Measurements from ENCODE around the gene MBD3.
A peak's percentile ranks its signal among the peaks of the same experiment; 100 is the strongest.

Gene MBD3

DNA sequence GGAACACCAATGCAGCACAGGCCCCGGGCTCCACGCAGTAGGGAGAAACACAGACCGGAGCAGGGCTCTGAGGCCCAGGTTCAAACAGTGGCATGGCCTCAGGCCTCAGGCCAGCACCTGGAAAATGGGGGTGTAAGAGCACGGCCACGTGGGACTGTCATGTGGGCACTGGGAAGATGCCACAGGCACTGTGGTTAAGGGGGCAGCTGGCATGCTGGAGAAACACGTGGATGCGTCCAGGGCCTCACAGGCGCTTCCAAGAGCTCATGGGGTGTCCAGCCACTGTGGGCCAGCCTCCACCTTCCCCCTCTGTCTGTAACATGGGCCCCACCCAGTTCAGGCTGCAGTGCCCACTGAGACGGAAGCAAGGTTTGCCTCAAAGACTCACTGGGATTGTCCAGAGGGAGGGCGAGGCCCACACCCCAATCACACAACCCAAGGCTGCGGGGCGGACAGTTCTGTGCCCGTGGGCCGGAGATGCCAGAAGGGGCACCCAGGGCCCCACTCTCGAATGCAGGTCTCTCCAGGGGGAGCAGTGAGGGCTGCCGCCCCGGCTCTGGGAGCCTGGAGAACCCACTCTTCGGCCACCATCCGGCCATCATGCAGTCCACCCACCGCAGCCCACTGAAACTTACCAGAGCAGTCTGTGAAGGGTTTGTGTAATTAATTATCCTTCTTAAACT lies 6.3 kb upstream of the MBD3 start:
- DNase-seq (ENCODE audit: low read depth), result no peak

DNA sequence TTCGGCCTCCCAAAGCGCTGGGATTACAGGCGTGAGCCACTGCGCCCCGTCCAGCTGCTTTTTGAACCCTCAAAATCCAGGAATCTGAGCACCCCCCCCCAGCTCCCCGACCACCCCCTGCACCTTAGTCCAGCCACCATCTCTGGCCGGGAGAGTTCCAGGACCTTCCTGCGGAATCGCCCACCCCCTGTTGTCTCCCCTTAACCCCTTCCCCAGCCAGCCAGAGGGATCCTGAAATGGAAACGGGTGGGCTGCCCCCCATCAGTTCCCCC lies 772 bp upstream of the MBD3 start:
- no peak for DNase-seq (ENCODE audit: low read depth)

DNA sequence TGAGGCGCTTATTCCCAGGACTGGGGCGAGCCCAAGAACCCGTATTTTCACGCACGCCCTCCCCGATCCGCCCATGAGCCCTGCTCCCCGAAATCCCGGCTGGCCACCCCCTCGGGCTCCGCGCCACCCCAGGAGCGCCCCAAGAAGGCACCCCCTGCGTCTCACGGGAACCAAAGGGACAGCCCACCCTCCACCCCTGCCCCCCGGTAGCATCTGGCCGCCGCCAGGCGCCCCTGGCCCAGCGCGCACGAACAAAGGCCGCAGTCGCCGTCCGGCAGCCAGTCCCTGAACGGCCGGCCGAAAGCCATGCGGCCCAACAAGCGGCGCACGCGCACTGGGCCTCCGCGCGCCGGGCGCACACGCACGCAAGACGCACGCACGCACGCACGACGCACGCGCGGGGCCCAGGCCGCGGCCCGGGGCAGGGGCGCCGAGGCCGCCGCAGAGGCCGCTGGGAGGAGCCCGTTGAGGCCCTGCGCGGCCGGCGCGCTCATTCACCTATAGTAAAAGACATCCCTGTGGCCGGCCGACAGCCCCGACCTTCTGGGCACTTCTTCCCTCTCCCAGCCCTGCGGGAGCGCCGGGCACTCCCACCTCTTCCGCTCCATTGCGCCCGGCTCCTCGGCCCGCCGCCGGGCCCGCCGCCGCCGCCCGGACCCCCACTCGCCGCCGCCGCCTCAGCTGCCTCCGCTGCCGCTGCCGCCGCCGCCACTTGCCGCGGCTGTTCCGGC lies 476 bp downstream of the MBD3 start:
- peak; percentile 74 for DNase-seq (ENCODE audit: low read depth)

DNA sequence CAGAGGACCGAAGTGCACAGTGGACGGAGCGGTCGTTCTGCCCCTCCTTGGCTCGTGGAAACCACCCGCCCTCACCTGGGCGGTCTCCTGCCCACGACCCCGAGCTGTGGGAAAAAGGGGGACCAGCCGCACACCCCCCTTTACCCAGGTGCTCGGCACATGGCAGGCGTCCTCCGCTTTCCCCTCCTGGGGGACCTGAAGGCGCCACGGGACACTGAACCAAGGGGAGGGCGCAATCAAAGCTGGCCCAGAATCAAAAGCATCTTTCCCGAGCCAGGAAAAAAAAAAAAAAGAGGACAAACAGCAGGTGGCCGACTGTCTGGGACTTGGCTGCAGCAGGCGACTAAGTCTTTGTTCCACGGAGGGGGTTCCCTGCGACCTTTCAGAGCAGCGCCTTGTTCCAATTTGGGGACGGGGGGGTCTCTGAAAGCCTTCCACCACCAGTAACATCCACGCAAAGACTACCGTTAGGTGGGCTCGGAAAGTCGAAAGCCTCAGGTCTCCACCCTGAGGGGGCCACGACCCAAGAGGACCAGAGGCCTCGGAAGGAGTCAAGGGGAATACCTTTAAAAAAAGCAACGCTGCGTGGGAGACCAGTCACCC lies 1.1 kb downstream of the MBD3 start:
- no peak for DNase-seq (ENCODE audit: low read depth)

DNA sequence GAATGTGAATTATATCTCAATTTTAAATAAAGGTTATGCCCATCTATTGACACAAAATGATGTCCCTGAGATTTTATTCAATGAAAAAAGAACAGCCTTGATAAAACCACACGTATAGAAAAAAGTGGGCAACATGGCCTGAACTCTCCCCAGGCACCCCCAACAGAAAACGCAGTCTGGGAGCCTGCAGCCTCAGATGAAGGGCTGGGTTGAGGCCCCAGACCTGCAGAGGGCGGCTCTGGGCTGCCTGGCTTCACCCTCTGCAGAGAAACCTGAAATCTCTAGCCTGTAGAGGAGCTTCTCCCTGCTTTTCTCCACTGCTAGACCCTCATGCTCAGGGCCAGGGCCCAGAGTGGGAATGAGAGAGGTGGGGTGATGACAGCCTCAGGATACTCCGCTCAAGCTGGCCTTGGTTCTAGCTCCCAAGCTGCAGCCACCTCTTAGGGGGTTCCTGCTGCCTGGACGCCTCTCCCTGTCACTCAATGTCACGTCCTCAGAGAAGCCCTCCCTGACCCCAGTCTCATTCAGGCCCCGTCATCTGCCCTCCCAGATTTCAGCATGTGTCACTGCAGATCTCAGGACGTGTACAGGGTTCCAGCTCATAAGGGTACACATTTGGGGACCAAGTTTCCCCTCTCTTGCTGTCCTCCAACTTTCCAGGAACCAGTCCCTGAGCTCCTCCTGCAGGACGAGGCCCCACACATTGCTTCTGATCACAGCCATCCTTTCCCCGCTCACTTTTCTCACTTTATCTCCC lies 1.8 kb downstream of the MBD3 start:
- peak; percentile 25 for DNase-seq (ENCODE audit: low read depth)

DNA sequence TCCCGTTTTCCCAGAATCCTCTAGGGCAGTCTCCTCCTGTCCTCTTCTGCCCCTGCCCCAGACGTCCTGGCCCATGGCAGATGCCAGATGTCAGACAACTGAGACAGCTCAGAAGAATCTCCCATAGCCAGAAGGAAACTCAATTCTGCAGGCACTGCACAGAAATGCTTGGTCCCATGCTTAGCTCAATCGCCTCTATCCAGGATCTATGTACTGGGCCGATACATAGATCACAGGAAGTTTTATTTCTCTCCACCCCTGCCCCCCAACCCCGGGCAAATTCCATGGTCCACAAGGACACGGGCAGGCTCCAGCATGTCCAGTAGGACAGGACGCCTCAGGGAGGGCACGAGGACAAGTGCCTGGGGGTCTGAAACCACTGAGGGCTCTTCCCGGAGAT lies 4.8 kb downstream of the MBD3 start:
- DNase-seq (ENCODE audit: low read depth), result no peak

DNA sequence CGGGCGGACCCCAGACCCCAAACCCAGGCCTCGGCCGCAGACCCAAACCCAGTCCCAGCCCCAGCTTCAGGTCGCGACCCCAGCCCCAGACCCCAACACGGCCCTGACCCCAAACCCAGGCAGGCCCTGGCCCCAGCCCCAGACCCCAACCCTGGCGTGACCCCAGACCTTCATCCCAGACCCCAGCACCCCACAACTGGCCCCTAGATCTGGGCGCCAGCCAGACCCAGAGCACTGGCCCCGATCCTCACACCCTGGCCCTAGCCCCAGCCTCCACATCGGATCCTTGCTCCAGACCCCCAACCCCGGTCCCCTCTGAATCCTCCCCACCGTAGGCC lies 7.5 kb downstream of the MBD3 start:
- DNase-seq (ENCODE audit: low read depth), result no peak

DNA sequence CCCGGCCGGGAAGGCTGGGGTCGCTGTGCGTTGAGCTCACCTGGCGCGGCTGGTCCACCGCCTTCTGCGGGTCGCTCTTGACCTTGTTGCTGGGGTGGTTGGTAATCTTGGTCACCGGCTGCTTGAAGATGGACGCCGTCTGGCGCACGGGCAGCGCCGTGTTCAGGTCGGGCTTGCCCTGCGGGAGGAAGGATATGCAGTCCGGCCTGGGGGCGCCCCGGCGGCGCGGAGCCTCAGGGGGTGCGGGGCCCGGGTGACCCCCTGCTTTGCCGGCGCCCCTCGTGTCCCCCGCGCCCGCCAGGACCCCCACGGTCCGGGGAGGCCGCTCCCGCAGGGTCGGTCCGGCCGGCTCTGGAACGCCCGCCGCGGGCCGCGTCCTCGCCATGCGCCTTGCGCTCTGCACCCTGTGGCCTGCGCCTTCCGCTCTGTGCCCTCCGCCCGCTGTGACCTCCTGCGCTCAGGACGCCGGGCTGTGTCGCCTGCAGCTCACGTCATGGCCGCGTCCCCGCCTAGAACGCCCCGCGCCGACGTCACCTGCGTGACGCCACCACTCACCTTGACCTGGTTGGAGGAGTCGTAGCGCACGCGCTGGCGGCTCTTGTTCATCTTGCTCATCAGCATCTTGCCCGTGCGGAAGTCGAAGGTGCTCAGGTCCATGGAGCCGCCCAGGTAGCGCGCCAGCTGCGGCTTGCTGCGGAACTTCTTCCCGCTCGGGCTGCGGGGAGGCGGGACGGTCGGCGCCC lies 8.0 kb downstream of the MBD3 start:
- DNase-seq (ENCODE audit: low read depth), result no peak

DNA sequence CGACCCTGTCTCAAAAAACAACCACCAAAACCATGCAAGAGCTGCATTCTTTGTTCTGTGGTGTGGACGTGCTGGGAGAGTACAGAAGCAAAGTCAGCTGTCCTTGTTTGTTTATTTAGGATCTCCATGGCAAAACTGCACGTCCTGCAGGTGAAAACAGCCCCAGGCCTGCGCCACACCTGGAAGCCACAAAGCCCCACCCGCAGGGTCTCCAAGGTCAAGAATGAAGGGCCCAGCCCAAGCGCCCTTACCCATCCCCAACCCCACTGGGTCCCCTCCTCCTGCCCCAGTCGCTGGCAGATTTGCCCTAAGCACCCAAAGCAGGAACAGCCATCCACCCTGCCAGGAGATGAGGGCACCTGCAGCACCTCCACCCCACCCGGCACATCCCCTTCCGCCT lies 10.5 kb downstream of the MBD3 start:
- no peak for DNase-seq (ENCODE audit: low read depth)

DNA sequence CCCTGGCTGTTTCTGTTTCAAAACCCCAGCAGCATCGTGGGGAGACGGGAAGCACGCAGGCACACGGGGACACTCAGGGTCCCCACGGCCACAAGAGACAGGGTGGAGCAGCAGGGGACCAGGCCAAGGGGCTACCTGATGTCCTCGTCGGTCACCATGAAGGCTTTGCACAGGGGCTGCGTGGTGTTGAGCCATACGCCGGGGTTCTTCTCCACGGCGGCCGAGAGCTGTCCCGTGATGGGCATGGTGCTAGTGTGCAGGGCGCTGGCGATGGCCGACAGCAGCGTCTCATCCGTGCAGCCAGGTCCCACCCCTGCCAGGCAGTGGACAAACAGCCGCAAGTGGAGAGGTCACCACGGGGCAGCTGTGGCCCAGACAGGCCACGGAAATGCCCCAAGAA lies 11.7 kb downstream of the MBD3 start:
- DNase-seq (ENCODE audit: low read depth), result no peak

DNA sequence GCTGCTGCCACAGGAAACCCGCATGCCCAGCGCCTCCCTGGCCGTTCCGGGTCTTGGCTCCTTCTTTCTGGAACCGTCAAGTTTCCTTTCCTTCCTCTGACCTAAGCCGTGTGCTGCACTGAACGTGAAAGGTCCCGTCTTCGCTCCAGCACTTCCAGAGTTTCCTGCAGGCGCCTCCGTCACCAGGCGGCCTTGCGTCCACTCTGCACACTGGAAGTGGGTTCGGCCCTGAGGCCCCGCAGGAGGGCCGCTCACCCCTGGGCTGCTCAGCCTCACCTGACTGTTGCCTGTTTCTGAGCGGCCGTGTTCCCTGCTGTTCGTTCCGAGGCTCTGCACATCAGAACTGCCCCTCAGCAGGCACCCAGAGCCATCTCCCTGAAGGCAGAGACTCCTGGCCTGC lies 12.3 kb downstream of the MBD3 start:
- no peak for DNase-seq (ENCODE audit: low read depth)

DNA sequence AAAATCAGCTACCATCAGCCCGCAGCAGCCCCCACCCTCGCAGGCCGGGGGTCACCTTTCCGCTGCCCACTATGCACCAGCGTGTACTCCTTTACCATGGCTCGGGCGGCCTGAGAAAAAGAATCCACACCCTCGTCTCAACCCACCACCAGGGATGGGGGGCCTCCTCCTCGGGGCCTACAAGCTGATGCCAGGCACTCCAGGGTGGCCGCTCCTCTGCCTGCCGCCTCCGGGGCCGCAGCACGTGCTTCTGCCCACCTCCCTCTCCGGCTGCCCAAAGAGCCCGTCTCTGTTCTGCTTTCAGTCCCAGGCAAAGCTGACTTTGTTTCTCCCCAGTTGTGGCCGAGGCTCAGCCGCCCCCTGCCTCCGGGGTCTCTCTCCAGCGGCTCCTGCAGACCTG lies 13.4 kb downstream of the MBD3 start:
- no peak for DNase-seq (ENCODE audit: low read depth)

DNA sequence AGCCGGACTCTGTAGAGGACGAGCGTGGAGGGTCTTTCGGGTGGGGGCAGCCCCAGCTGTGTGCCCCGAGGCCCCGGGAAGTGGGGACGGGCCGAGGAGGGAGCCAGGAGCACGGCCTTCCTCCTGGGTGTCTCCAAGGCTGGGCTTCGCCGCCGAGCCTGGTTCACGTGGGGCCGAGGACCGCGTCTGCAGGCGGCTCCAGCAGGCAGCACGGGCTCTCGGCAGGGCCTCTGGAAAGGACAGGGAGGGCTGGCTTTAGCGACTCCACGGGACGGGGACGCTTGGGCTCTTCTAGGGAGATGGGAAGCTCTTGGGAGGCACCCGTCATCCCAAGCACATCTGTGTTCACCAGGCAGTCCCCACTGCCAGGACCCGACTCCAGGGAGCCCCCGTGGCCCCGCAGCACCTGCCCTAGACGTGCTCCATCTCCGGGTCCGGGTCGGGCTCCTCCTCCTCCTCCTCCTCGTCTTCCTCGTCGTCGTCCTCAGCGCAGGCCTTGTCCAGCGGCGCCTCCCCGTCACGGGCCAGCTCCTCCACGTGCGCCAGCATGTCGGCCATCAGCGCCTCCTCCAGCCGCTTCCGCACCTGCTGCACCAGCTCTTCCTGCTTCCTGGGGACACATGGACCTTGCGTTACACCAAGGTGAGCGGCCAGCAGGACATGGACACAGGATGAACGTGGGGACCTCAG lies 14.6 kb downstream of the MBD3 start:
- no peak for DNase-seq (ENCODE audit: low read depth)

DNA sequence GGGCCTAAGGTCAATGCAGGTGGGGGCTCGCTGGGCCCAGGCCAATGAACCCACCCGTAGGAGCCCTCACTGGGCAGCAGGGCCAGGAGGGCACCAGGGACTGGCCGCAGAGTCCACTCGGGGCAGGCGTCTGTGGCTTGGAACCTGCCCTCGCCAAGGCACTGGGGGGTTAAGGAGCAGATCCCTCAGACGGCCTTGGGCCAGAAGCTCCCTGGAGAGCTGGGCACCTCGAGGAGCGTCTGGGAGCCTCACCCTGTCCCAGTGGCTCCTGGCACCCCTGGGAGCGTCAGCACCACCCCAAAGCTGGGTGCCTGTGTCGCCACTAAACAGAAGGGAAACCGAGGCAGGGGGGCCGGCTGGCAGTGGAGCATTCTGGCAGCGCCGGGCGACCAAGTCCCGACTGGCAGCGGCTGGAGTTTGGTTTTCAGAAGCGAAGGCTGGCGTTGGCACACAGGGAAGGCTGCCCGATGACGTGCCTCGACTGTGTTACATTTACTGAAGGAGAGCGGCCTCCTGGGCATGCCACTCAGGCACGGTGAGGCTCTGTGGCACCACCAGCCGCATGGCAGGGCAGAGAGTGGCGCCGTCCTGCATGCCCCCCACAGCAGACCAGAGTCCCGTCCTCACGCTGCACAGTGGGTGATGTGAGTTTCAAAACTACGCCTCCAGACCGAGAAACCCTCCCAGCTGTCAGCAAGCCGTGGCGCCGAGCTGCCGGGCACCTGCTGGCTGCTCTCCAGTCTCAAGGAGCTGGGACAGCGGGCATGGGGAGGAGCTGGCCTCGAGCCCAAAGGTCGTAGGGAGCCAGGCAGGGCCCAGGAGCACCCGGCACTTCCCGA lies 15.4 kb downstream of the MBD3 start:
- DNase-seq (ENCODE audit: low read depth), result no peak

DNA sequence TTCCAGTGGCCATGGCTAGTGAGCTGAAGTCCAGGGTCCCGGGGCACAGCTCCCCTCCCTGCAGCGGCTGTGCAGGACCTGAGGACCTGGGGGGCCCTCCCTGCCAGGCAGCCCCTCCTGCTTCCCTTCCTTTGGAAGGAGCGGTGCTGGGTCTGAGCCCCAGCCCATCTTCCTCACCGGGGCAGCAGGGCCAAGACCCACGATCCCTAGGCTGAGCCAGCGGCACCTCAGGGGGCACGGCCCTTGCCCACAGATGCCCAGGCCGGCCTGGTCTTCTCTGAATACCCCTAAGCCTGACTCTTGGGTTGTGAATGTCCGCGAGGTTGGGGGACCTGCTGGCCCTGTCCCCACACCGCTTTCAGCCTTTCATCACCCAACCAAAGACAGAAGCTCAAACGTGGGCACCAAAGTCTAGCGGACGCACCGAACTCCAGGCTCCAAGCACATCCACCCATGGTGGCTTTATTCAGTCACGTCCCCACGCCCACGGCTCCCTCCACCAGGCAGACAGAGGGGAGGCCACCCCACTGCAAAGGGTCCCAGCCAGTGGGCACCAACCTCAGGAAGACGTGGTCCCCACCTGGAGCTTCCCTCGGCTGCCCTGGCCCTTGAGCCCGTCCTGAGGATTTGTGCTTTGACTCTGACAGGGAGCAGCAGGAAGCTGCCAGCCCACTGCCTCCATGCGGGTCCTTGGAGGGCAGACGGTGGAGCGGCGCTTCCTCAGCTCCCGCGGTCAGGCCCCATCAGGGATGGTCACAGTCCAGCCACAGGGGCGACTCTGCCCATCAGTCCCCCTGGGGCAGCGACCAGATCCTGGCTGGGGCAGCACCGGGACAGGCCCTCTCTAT lies 16.2 kb downstream of the MBD3 start:
- no peak for DNase-seq (ENCODE audit: low read depth)

DNA sequence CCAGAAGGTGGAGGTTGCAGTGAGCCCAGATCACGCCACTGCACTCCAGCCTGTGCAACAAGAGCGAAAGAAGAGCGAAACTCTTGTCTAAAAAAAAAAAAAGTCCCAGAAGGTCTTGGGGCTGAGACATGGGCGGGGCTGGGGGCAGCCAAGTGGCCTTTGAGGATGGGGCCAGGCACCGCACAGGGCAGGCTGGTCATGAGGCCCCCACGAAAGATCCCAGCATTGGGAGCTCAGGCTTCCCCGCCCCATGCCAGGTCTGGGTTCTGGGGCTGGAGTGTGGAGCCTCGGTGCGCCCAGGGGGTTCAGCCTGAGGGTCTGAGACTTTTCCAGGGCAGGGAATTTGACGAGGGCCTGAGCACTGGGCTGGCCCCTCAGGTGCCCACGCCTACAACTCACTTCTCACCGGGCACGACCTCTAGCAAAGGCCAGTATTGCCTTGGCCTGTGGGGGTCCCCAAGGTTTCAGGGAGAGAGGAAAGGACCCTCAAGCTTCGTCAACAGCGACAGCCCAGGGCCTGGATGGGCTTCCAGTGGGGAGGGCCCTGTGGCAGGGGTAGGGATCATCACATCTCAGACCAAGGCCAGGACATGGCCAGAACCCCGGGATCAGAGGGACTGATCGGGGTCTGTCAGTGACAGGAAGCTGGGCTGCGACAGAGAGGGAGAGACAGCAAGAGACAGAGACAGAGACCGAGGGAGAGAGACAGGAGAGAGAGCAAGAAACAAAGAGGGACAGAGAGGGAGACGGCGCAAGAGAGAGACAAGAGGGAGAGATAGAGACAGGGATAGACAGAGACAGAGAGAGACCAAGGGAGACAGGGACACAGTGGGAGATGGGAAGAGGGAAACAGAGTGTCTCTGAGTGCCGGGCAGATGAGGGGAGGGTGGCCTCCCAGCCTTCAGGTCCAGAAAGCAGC lies 17.1 kb downstream of the MBD3 start:
- no peak for DNase-seq (ENCODE audit: low read depth)

DNA sequence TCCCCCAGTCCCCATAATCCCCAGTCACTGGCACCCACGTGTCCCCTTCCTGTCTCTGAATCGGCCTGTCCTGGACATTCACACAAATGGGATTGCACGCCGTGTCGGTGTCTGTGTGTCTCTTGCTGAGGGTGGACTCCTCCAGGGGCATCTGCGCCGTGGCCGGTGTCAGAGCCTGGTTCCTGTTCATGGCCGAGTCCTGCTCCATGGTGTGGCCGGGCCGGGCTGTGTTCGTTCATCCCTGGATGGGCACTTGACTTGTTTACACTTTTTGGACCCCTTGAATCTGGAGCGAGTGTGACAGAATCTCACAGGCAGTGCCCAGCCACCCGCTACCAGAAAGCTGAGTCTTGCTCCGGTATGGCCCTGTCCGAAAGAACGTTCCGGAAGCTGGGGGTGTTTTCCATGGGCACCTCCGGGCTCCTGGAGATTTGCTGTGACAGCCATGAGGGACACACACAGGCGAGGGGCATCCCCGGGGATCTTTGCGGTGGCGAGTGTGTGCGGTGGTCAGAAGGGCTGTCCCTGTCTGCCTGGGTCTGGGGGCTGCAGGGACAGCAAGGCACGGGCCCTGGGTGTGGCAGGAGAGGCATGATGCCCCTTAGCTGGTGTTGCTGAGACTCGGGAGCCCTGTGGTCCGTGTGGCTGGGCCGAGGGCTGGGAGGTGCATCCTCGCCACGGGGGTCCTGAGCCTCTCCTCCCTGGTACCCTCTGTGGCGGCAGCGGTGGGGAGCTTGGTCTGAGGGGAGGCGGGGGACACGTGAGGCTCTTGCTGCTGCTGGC lies 18.1 kb downstream of the MBD3 start:
- DNase-seq (ENCODE audit: low read depth), result no peak

DNA sequence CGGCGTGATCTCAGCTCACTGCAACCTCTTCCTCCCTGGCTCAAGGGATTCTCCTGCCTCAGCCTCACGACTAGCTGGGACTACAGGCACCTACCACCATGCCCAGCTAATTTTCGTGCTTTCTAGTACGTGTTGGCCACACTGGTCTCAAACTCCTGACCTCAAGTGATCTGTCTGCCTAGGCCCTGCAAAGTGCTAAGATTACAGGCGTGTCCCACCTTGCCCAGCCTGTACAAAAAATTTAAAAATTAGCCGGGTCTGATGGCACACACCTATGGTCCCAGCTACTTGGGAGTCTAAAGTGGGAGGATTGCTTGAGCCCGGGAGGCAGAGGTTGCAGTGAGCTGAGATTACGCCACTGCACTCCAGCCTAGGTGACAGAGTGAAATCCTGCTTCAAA lies 19.9 kb downstream of the MBD3 start:
- DNase-seq (ENCODE audit: low read depth), result no peak
